ENCODE measurements around the gene LRRC41.

DNA sequence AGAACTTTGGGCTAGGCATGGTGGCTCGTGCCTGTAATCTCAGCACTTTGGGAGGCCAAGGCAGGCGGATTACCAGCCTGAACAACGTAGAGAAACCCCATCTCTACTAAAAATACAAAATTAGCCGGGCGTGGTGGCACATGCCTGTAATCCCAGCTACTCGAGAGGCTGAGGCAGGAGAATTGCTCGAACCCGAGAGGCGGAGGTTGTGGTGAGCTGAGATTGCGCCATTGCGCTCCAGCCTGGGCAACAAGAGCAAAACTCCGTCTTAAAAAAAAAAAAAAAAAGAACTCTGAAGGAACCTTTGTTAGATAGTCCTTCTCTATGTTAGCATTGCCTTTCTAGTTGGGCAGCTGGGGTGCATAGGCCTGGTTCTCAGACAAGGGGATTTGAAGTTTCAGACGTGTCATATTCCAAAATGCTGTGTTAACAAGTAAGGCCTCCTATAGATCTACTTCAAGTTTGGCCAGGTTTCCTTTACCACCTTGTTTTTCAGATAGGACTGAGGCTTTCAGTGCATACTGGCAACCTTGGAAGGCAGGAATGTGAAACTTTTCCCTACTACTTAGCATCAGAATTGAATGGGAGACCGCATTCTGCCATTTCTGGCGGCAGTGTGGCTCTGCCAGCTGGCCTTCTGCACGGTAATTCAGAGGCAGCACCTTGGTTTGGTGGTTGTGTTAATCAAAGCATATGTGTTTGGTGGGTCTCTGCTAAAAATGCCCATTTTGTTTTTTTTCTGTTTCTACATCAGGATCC lies 6.2 kb upstream of the LRRC41 start:
- TF ChIP-seq, protein P1, sequence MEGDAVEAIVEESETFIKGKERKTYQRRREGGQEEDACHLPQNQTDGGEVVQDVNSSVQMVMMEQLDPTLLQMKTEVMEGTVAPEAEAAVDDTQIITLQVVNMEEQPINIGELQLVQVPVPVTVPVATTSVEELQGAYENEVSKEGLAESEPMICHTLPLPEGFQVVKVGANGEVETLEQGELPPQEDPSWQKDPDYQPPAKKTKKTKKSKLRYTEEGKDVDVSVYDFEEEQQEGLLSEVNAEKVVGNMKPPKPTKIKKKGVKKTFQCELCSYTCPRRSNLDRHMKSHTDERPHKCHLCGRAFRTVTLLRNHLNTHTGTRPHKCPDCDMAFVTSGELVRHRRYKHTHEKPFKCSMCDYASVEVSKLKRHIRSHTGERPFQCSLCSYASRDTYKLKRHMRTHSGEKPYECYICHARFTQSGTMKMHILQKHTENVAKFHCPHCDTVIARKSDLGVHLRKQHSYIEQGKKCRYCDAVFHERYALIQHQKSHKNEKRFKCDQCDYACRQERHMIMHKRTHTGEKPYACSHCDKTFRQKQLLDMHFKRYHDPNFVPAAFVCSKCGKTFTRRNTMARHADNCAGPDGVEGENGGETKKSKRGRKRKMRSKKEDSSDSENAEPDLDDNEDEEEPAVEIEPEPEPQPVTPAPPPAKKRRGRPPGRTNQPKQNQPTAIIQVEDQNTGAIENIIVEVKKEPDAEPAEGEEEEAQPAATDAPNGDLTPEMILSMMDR (IDR thresholded peaks at IDR 0.05; ENCODE audit: borderline replicate concordance, extremely low read depth, low read length, poor library complexity, severe bottlenecking): no peak
- TF ChIP-seq EZH2 (IDR thresholded peaks at IDR 0.05; ENCODE audit: borderline replicate concordance, low read depth, low read length, severe bottlenecking): no peak
